K562 (cell line): ENCODE data around the gene PVALEF. TPM values are rescaled to one million over a fixed set of nuclear protein-coding genes. Genes with fewer than 3 reads are reported as not detected.

Experiments
- ATAC-seq: fragments of 200-7000 bp; cut with Tn5 transposase; 3 replicates; pipeline ENCODE4 v1.9.1; 2020; ENCODE audit warnings: moderate library complexity
- BruUV-seq: library from RNA; stranded (reverse); fragments of 400-500 nt; replicated peaks from 2 replicates; lab custom pipeline; 2021; lab: Mats Ljungman, UMichigan
- CTCF ChIA-PET: fragments of 300-600 bp; formaldehyde crosslinking; extraction: SDS; loops from one replicate; lab custom pipeline; 2021; ENCODE audit warnings: low intra/inter-chr PET ratio; lab: Yijun Ruan, JAX
- POLR2A ChIA-PET: fragments of 300-600, 350-650 bp; sonication (Branson Sonifier 250); formaldehyde crosslinking; extraction: SDS; loops from one replicate; lab custom pipeline; 2021; ENCODE audit warnings: antibody characterized with exemption, inconsistent platforms; lab: Yijun Ruan, JAX
- DNase-seq, 4 experiments: peaks; one replicate each; pipeline versions ENCODE4 v3.0.0 to v3.0.0-alpha.2; 2011 to 2018; ENCODE audit warnings: low spot score in 3 of 4, mixed read lengths in 3 of 4; ENCODE audit errors: extremely low read depth in 1 of 4
- FAIRE-seq: peaks from 2 replicates; lab custom pipeline; 2011; peaks lifted over from hg19 to GRCh38; lab: Jason Lieb, UNC
- H2AFZ ChIP-seq: 2 replicates; pipeline ENCODE4 v1.6.0; 2011; ENCODE audit warnings: low read depth, low read length, control low read depth, inconsistent platforms
- H3K27ac ChIP-seq: fragments of 200-600 bp; 3 replicates; pipeline ENCODE4 v1.8.0; 2011; ENCODE audit warnings: low read depth, mild to moderate bottlenecking, control low read depth, inconsistent platforms, low read length, moderate library complexity, mixed read lengths; ENCODE audit errors: extremely low read depth
- H3K27me3 ChIP-seq, 2 experiments: fragments of 300-600 bp in 1 of 2; 2 replicates in 1 of 2; 3 replicates in 1 of 2; pipeline versions ENCODE4 v1.6.0 to v1.8.0; 2011; ENCODE audit warnings: inconsistent platforms in 2 of 2, low read length in 2 of 2, mild to moderate bottlenecking in 1 of 2, mixed read lengths in 1 of 2, moderate library complexity in 1 of 2; ENCODE audit not compliant: control insufficient read depth in 2 of 2, insufficient read depth in 2 of 2
- H3K36me3 ChIP-seq: fragments of 300-600 bp; 3 replicates; pipeline ENCODE4 v1.8.0; 2011; ENCODE audit warnings: mild to moderate bottlenecking, low read length, inconsistent platforms; ENCODE audit not compliant: control insufficient read depth, insufficient read depth
- H3K4me1 ChIP-seq, 2 experiments: fragments of 200-600 bp in 1 of 2; replicated peaks in 1 of 2; 2 replicates in 1 of 2; 3 replicates in 1 of 2; pipeline versions ENCODE4 v1.5.1 to v1.8.0; 2011; ENCODE audit warnings: inconsistent platforms in 2 of 2, low read length in 2 of 2, mild to moderate bottlenecking in 1 of 2, mixed read lengths in 1 of 2, moderate library complexity in 1 of 2; ENCODE audit not compliant: control insufficient read depth in 2 of 2, insufficient read depth in 2 of 2
- H3K4me2 ChIP-seq: 2 replicates; pipeline ENCODE4 v1.6.1; 2011; ENCODE audit warnings: low read length, control low read depth, inconsistent platforms, mixed read lengths; ENCODE audit not compliant: insufficient read depth
- H3K4me3 ChIP-seq: fragments of 200-600 bp; sonication (generic), shearing (Covaris generic); 2 replicates; pipeline ENCODE4 v1.5.1; 2016; ENCODE audit warnings: control low read depth, inconsistent platforms
- H3K79me2 ChIP-seq: fragments of 200-600 bp; 3 replicates; pipeline ENCODE4 v1.8.0; 2011; ENCODE audit warnings: low read length, inconsistent platforms; ENCODE audit not compliant: control insufficient read depth, insufficient read depth
- H3K9ac ChIP-seq, 2 experiments: 2 replicates each; pipeline versions ENCODE4 v1.6.0 to v1.6.1; 2011; ENCODE audit warnings: low read depth in 2 of 2, low read length in 2 of 2, control low read depth in 1 of 2, inconsistent platforms in 1 of 2, mild to moderate bottlenecking in 1 of 2, mixed read lengths in 1 of 2; ENCODE audit not compliant: insufficient read depth in 1 of 2
- H3K9me1 ChIP-seq: one replicate; pipeline ENCODE4 v1.6.0; 2011; ENCODE audit warnings: inconsistent platforms, mild to moderate bottlenecking, low read length, moderate library complexity; ENCODE audit not compliant: control insufficient read depth, insufficient read depth
- H3K9me3 ChIP-seq: replicated peaks from 2 replicates; pipeline ENCODE4 v1.5.1; 2011; ENCODE audit warnings: low read depth, low read length, inconsistent platforms; ENCODE audit not compliant: control insufficient read depth, insufficient read depth
- H4K20me1 ChIP-seq: replicated peaks from 2 replicates; pipeline ENCODE4 v1.6.1; 2011; ENCODE audit warnings: low read length, inconsistent platforms, mixed read lengths; ENCODE audit not compliant: control insufficient read depth, insufficient read depth
- BRCA1 ChIP-seq, 2 experiments: fragments of 450-650 bp in 1 of 2; sonication (generic) in 1 of 2; formaldehyde crosslinking in 1 of 2; IDR thresholded peaks; 2 replicates each; pipeline versions ENCODE4 v1.5.0 to v1.6.1; 2017 to 2020; ENCODE audit warnings: mild to moderate bottlenecking in 1 of 2, missing genetic modification reagents in 1 of 2
- C11orf30 ChIP-seq: fragments of 450-650 bp; IDR thresholded peaks from 2 replicates; pipeline ENCODE4 v1.6.1; 2016; ENCODE audit warnings: low read depth, mild to moderate bottlenecking
- HMG20A ChIP-seq: fragments of 450-650 bp; formaldehyde crosslinking; conservative IDR thresholded peaks from 2 replicates; pipeline ENCODE4 v1.4.0; 2020; ENCODE audit warnings: mild to moderate bottlenecking, mixed read lengths
- KDM4B ChIP-seq, 2 experiments: fragments of 450-650 bp in 1 of 2; sonication (generic) in 1 of 2; IDR thresholded peaks; 2 replicates each; pipeline ENCODE4 v1.6.1; 2016 to 2017; ENCODE audit warnings: borderline replicate concordance in 2 of 2, antibody characterized with exemption in 1 of 2, low read depth in 1 of 2, mild to moderate bottlenecking in 1 of 2
- RAD51 ChIP-seq: fragments of 450-650 bp; IDR thresholded peaks from 2 replicates; pipeline ENCODE4 v1.7.1; 2016; ENCODE audit warnings: low read depth, mild to moderate bottlenecking, borderline replicate concordance
- RBM15 ChIP-seq: fragments of 200-400 bp; formaldehyde crosslinking; IDR thresholded peaks from 2 replicates; pipeline ENCODE4 v1.6.1; 2018; ENCODE audit warnings: mild to moderate bottlenecking, low read length, moderate library complexity; ENCODE audit not compliant: insufficient read depth
- RBM34 ChIP-seq: fragments of 200-400 bp; formaldehyde crosslinking; IDR thresholded peaks from 2 replicates; pipeline ENCODE4 v1.6.1; 2018; ENCODE audit warnings: low read length, borderline replicate concordance; ENCODE audit not compliant: insufficient read depth
- RBM39 ChIP-seq: fragments of 200-400 bp; formaldehyde crosslinking; optimal IDR thresholded peaks from 2 replicates; pipeline ENCODE3; 2018; ENCODE audit warnings: low read depth, low read length
- SAFB2 ChIP-seq: fragments of 200-400 bp; formaldehyde crosslinking; IDR thresholded peaks from 2 replicates; pipeline ENCODE4 v1.6.1; 2018; ENCODE audit warnings: borderline replicate concordance, low read length, low read depth, moderate library complexity; ENCODE audit not compliant: severe bottlenecking
- SREBF1 ChIP-seq: fragments of 150-350 bp; IDR thresholded peaks from 2 replicates; pipeline ENCODE4 v1.6.1; 2014; ENCODE audit warnings: antibody characterized with exemption, low read depth, low read length, borderline replicate concordance
- SRSF9 ChIP-seq: fragments of 200-400 bp; formaldehyde crosslinking; IDR thresholded peaks from 2 replicates; pipeline ENCODE4 v1.6.1; 2017; ENCODE audit warnings: low read depth, low read length, borderline replicate concordance
- TAF9B ChIP-seq: fragments of 450-650 bp; IDR thresholded peaks from 2 replicates; pipeline ENCODE4 v1.6.1; 2018; ENCODE audit warnings: mild to moderate bottlenecking; ENCODE audit not compliant: partially characterized antibody
- WHSC1 ChIP-seq: IDR thresholded peaks from one replicate; pipeline ENCODE4 v1.6.1; 2012; ENCODE audit warnings: low read length, control low read depth, inconsistent platforms
- ZBTB8A ChIP-seq: fragments of 450-650 bp; IDR thresholded peaks from 2 replicates; pipeline ENCODE4 v1.6.1; 2018; ENCODE audit warnings: mild to moderate bottlenecking, moderate library complexity; ENCODE audit not compliant: partially characterized antibody
- ZNF830 ChIP-seq: fragments of 250-450 bp; sonication (Bioruptor Pico); IDR thresholded peaks from 2 replicates; pipeline ENCODE4 v1.5.0; 2021; ENCODE audit warnings: mild to moderate bottlenecking
- WGBS: fragments of 100-300 bp; shearing (Covaris generic); methylation state at CpG from one replicate; pipeline ENCODE4 v1.1.6; 2016; ENCODE audit warnings: low coverage, mixed read lengths; ENCODE audit not compliant: insufficient coverage; ENCODE audit errors: missing lambda C conversion rate; 5-methylcytosine and 5-hydroxymethylcytosine counted together
- in situ Hi-C: fragments of 300-500 bp; cut with MboI; formaldehyde crosslinking; loops from 4 replicates; pipeline ENCODE4 v1.15.0; 2018; ENCODE audit warnings: inconsistent platforms, mixed read lengths
- intact Hi-C: fragments of 100-400 bp; cut with micrococcal nuclease; formaldehyde crosslinking; loops from 2 replicates; pipeline ENCODE4 v1.14.2; 2022
- polyA plus RNA-seq, 8 experiments: library from polyadenylated mRNA; depleted of rRNA in 4 of 8; stranded (reverse) in 5 of 8; unstranded in 3 of 8; fragments of >200 nt; fragmentation: Nextera tagmentation in 2 of 8; fragmentation: Illumina TruSeq in 1 of 8; extraction: Ambion mirVana in 2 of 8; extraction: Trizol in 1 of 8; gene quantifications; 2 replicates each; pipeline versions ENCODE4 v1.2.1 to v1.2.3, GENCODE V29; 2011 to 2014; ENCODE audit warnings: inconsistent platforms in 1 of 8, missing spikeins in 1 of 8
- total RNA-seq, 7 experiments: library from RNA; depleted of rRNA in 6 of 7; stranded (reverse); fragments of >200 nt in 6 of 7; fragmentation: Illumina TruSeq in 2 of 7; extraction: Trizol in 2 of 7; gene quantifications; 2 replicates each; pipeline versions ENCODE4 v1.2.1 to v1.2.3, GENCODE V29; 2011 to 2021; ENCODE audit warnings: low replicate concordance in 1 of 7
- TF ChIP-seq, protein P1 (sequence below): fragments of 450-650 bp; IDR thresholded peaks from 2 replicates; pipeline ENCODE4 v1.6.1; 2014; ENCODE audit warnings: low read depth, mild to moderate bottlenecking, moderate library complexity, borderline replicate concordance

PVALEF gene
- total and polyA plus RNA-seq, 9 of the 15 experiments (the other 6 are each of a cell fraction or from before 2014, with no cell fraction given): not detected

DNA sequence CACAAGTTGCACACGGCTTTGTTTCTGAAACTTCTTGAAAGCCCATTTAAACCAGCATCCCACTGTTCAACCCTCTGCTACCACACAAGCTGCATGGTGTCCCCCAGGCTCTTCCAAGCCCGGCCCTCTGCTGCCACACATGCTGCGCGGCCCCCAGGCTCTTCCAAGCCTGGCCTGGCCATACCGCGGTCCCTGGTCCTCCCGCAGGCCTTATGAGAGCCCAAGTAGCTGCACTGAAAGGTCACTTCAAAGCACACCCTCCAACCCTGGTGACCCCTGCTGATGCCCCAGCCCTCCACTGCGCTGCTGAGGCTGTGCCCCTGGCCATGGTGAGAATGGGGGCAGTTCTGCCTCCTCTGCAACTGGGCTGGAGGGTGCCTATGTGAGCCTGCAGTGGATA is 25.9 kb upstream of the PVALEF start:
- intact Hi-C loops: no loop called here
- Histone ChIP-seq H3K79me2 (no peaks in the 10 kb centered on the region), H3K36me3 (no peaks in the 10 kb centered on the region), H3K4me3 (no peak overlapping the region), H3K27me3 (peaks cover 0 to 20% of the 10 kb centered on the region in 2 experiments; a peak in 2 of 5 replicates), H3K9ac (no peak overlapping the region; a peak in 1 of 4 replicates), H4K20me1 (no peaks in the 10 kb centered on the region), H3K4me2 (no peak overlapping the region), H3K27ac (no peak overlapping the region), H3K9me1 (no peaks in the 10 kb centered on the region), H3K4me1 (peaks cover 9 to 52% of the 10 kb centered on the region in 2 experiments; a peak in 3 of 5 replicates), H3K9me3 (peaks cover 2% of the 10 kb centered on the region; the same call in 1 of the 2 replicates), H2AFZ (no peak overlapping the region)
- 26% methylated on average over 8 of the region's 8 CpGs for WGBS
- ChIA-PET POLR2A (interaction anchor here (1.4 kb wide), 1 partner anchor 8 kb away, joined by 6 read pairs; no protein-coding TSS in a partner anchor), CTCF (interaction anchor here (0.9 kb wide), 1 partner anchor 103 kb away, joined by 3 read pairs; no protein-coding TSS in a partner anchor)
- no peak for DNase-seq
- in situ Hi-C loops: loop anchor here (25.0 kb wide), 1 partner anchor 98 kb away; the partner anchor contains the start of genes NDUFAF8 and TEPSIN
- FAIRE-seq: no peak
- ATAC-seq: no peak
- TF ChIP-seq RBM34: no peak
- no peak for TF ChIP-seq RBM15
- TF ChIP-seq ZBTB8A: no peak
- no peak for TF ChIP-seq WHSC1
- no peak for TF ChIP-seq TAF9B
- TF ChIP-seq RAD51: no peak
- TF ChIP-seq SREBF1: no peak
- TF ChIP-seq, protein P1, sequence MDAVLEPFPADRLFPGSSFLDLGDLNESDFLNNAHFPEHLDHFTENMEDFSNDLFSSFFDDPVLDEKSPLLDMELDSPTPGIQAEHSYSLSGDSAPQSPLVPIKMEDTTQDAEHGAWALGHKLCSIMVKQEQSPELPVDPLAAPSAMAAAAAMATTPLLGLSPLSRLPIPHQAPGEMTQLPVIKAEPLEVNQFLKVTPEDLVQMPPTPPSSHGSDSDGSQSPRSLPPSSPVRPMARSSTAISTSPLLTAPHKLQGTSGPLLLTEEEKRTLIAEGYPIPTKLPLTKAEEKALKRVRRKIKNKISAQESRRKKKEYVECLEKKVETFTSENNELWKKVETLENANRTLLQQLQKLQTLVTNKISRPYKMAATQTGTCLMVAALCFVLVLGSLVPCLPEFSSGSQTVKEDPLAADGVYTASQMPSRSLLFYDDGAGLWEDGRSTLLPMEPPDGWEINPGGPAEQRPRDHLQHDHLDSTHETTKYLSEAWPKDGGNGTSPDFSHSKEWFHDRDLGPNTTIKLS: no peak
- TF ChIP-seq RBM39: no peak
- no peak for TF ChIP-seq SRSF9
- TF ChIP-seq C11orf30: no peak
- TF ChIP-seq ZNF830 (CRISPR knock-in tag): no peak
- no peak for TF ChIP-seq KDM4B (IDR thresholded peaks at IDR 0.05; ENCODE audit: borderline replicate concordance in 2 of 2, low read depth in 1 of 2)
- TF ChIP-seq HMG20A: no peak
- no peak for TF ChIP-seq SAFB2
- no peak for TF ChIP-seq BRCA1 (IDR thresholded peaks at IDR 0.05)
- TF ChIP-seq BRCA1 (CRISPR knock-in tag; IDR thresholded peaks at IDR 0.05): no peak
- BruUV-seq: no TSS peak
